HG02759 (cell line): ENCODE results near the gene CHKA.

Experiments used
- ATAC-seq: cut with Tn5 transposase; IDR thresholded peaks from one replicate; pipeline ENCODE4 v1.9.1; 2021; ENCODE audit warnings: mild to moderate bottlenecking, moderate library complexity; ENCODE audit not compliant: unreplicated experiment

The CHKA gene

DNA sequence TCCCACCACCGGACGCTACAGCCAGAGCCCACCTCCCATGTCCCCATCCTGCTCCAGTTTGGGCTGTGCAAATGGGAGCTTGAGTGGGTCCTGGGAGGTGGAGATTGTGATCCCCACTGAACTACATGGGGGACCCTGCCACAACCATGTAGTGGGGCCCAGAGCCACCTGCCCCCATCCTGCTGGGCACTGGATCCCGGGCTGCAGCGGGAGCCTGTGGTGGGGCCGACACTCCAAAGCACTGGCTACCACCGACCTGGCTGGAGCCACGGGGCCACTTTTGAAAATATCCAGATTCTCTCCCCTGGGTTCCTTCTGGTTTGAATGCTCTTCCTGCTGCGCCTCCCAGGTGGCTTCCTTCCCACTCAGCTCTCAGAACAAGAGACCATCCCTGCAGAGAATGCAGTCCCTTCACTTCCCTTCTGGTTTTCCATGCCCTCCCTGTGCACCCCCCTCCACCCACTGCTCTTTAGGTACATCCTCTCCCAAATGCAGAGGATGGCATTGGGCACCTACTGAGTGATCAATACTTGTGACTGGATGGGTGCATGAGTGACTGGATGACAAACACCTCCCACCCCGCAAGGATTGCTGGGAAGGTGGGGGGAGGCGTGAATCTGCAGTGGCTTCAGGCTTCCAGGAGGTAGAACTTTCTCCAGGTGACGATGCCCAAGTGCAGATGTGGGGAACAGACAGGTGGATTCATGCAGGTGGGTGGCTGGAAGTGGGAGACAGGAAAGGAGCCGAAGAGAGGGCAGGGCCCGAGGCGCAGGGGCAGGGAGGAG, 116.4 kb downstream of the CHKA start:
- no peak for ATAC-seq

DNA sequence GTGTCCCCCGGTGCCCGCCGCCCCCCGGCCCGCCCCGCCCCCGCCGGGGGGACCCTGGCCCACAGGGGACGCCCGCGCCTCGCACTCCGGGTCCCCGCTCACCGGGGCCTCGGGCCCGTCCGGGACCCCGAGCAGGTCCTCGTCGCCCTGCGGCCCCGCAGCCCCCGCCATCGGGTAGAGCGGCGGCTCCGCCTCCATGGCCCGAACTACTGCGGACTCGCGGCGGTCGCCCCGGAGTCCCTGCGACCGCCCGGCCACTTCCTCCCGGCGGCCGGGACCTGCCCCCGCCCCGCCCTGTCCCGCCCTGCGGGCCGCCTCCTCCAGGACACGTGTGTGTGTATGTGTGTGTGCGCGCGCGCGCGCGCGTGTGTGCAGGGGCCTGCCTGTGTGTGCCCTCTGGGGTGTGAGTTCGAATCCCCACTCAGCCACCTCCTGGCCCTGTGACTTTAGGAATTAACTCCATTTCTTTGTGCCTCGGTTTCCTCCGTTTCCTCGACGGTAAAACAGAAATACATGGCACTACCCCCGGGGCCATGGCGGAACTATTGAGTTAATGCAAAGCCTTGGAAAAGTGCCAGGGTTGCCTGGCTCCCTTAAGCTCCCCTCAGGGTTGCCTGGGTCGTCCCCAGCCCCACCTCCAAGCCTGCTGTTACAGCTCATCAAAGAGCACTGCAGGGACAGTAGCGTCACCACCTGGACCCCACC, 117.2 kb downstream of the CHKA start, which contains the start of gene UNC93B1:
TSS of gene UNC93B1 (minus strand) at position 252 of the 705 bp plus-strand sequence. CDS start at position 198, 54 bp downstream.
- ATAC-seq = peak; percentile 69

DNA sequence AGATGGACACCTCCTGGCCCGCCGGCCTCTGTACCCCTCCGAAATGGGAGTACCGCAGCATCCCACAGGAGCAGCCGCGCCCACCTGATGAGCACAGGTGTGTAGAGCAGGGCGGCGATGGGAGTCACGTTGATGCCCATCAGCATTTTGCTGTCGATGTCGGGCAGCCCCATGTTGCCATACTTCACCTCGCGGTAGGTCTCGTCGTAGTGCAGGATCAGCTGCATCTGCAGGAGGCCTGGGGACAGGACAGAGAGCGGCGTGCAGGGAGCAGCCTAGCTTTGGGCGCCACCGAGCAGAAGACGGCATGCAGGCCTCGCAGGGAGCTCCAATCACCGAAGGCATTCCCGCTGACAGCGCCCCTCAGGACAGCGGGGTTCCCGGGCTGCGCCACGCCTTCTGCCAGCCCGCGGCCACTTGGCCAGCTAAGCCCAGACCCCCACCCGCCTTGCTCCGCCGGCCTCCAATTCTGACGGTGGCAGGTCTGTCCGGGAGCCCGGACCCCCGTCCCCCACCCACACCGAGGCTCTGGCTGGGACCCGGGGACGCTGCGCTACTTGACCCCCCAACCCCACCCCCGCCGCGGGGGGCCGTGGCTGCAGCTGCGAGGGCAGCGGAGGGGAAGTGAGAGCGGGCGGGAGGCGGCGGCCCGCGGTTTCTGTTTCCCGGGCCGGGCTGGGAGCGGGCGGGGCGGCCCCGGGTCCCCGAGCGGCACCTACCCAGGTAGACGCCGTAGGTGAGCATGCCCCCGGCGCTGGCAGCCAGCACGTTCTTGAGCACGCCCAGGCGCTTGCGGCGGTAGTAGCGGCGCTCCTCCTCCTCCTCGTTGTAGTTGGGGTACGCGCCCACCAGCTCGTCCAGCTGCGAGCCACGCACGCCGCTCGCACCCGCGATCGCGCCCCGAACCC, 118.0 kb downstream of the CHKA start:
- peak; percentile 52 for ATAC-seq
